ENCODE results near the gene TEX36.
A peak's percentile ranks its signal among the peaks of the same experiment; 100 is the strongest.

Gene TEX36

GRCh38 chr10:125637496-125637895 is 45.5 kb downstream of the TEX36 start:
- H3K27me3 ChIP-seq (ENCODE audit: control insufficient read depth, insufficient read depth, low read length), result no peaks in the 10 kb centered on the region
- no peaks in the 10 kb centered on the region for H3K9me3 ChIP-seq (ENCODE audit: control insufficient read depth, low read length)
- H3K27ac ChIP-seq, result no peak overlapping the region
- no peak for TF ChIP-seq CTCF (IDR thresholded peaks at IDR 0.05)
- no peak overlapping the region for H3K9ac ChIP-seq
- no peaks in the 10 kb centered on the region for H3K36me3 ChIP-seq (ENCODE audit: control insufficient read depth, insufficient read depth, low read length)
- no peaks in the 10 kb centered on the region for H3K79me2 ChIP-seq
- no peaks in the 10 kb centered on the region for H3K4me1 ChIP-seq
- H3K4me3 ChIP-seq (ENCODE audit: low read depth, low read length), result no peak overlapping the region
- H2AFZ ChIP-seq, result no peak overlapping the region
- H3K4me2 ChIP-seq (ENCODE audit: low read length), result no peak overlapping the region

- Histone ChIP-seq H2AFZ (no peak overlapping the region), H3K27ac (no peak overlapping the region), H3K4me1 (no peaks in the 10 kb centered on the region), H3K27me3 (ENCODE audit: control insufficient read depth, insufficient read depth, low read length) (no peaks in the 10 kb centered on the region), H3K36me3 (ENCODE audit: control insufficient read depth, insufficient read depth, low read length) (no peaks in the 10 kb centered on the region), H3K9ac (no peak overlapping the region), H3K4me2 (ENCODE audit: low read length) (no peak overlapping the region), H3K9me3 (ENCODE audit: control insufficient read depth, low read length) (no peaks in the 10 kb centered on the region), H3K79me2 (no peaks in the 10 kb centered on the region), H3K4me3 (ENCODE audit: low read depth, low read length) (no peak overlapping the region)
- TF ChIP-seq CTCF (IDR thresholded peaks at IDR 0.05), result no peak
These were observed 48.4 kb downstream of the TEX36 start for GRCh38 chr10:125634606-125635005.

- H3K79me2 ChIP-seq, result no peaks in the 10 kb centered on the region
- no peaks in the 10 kb centered on the region for H3K27me3 ChIP-seq (ENCODE audit: control insufficient read depth, insufficient read depth, low read length)
- no peaks in the 10 kb centered on the region for H3K36me3 ChIP-seq (ENCODE audit: control insufficient read depth, insufficient read depth, low read length)
- H2AFZ ChIP-seq, result no peak overlapping the region
- no peak overlapping the region for H3K27ac ChIP-seq
- no peaks in the 10 kb centered on the region for H3K4me1 ChIP-seq
- no peaks in the 10 kb centered on the region for H3K9me3 ChIP-seq (ENCODE audit: control insufficient read depth, low read length)
- no peak for TF ChIP-seq CTCF (IDR thresholded peaks at IDR 0.05)
- peak overlapping the region; percentile 25 for H3K4me2 ChIP-seq (ENCODE audit: low read length)
- H3K9ac ChIP-seq, result no peak overlapping the region
- peak overlapping the region; percentile 4 for H3K4me3 ChIP-seq (ENCODE audit: low read depth, low read length)
These were observed 49.4 kb downstream of the TEX36 start for GRCh38 chr10:125633517-125633999.

GRCh38 chr10:125631806-125632205 is 51.2 kb downstream of the TEX36 start:
- Histone ChIP-seq H3K36me3 (ENCODE audit: control insufficient read depth, insufficient read depth, low read length) (no peaks in the 10 kb centered on the region), H3K27me3 (ENCODE audit: control insufficient read depth, insufficient read depth, low read length) (no peaks in the 10 kb centered on the region), H3K4me3 (ENCODE audit: low read depth, low read length) (no peak overlapping the region), H3K9me3 (ENCODE audit: control insufficient read depth, low read length) (no peaks in the 10 kb centered on the region), H2AFZ (no peak overlapping the region), H3K4me2 (ENCODE audit: low read length) (no peak overlapping the region), H3K4me1 (no peaks in the 10 kb centered on the region), H3K79me2 (no peaks in the 10 kb centered on the region), H3K27ac (no peak overlapping the region), H3K9ac (no peak overlapping the region)
- TF ChIP-seq CTCF (IDR thresholded peaks at IDR 0.05), result no peak

- no peak overlapping the region for H3K9ac ChIP-seq
- H2AFZ ChIP-seq, result no peak overlapping the region
- H3K79me2 ChIP-seq, result no peaks in the 10 kb centered on the region
- no peaks in the 10 kb centered on the region for H3K36me3 ChIP-seq (ENCODE audit: control insufficient read depth, insufficient read depth, low read length)
- no peak for TF ChIP-seq CTCF (IDR thresholded peaks at IDR 0.05)
- H3K27me3 ChIP-seq (ENCODE audit: control insufficient read depth, insufficient read depth, low read length), result no peaks in the 10 kb centered on the region
- H3K9me3 ChIP-seq (ENCODE audit: control insufficient read depth, low read length), result no peaks in the 10 kb centered on the region
- H3K4me3 ChIP-seq (ENCODE audit: low read depth, low read length), result no peak overlapping the region
- no peak overlapping the region for H3K27ac ChIP-seq
- no peaks in the 10 kb centered on the region for H3K4me1 ChIP-seq
- H3K4me2 ChIP-seq (ENCODE audit: low read length), result no peak overlapping the region
These were observed 53.1 kb downstream of the TEX36 start for GRCh38 chr10:125629758-125630376.
